Measurements from ENCODE around the gene REXO1. TPM values are rescaled to one million over a fixed set of nuclear protein-coding genes. Genes with fewer than 3 reads are reported as not detected.
A peak's percentile ranks its signal among the peaks of the same experiment; 100 is the strongest.

The REXO1 gene
- total RNA-seq, 2 experiments from 2014 or later = 46.5 to 47.5 TPM

GRCh38 chr19:1825909-1826556 is 22.2 kb downstream of the REXO1 start:
- Mint-ChIP-seq H3K27me3 (no peaks in the 10 kb centered on the region), H3K36me3 (ENCODE audit: low read depth) (peaks cover 22% of the 10 kb centered on the region), H3K4me1 (peaks cover 3% of the 10 kb centered on the region), H3K9me3 (no peaks in the 10 kb centered on the region), H3K27ac (no peak overlapping the region), H3K4me3 (no peak overlapping the region)
- DNase-seq = peak; percentile 78
- ChIA-PET POLR2A (interaction anchor here (0.8 to 1.8 kb wide), 4 partner anchors 11 to 153 kb away, joined by 3 to 4 read pairs (median 4); no protein-coding TSS in a partner anchor), CTCF (interaction anchor here (0.6 to 2.0 kb wide), 25 partner anchors 8 to 280 kb away, joined by 3 to 20 read pairs (median 5); no protein-coding TSS in a partner anchor)

DNA sequence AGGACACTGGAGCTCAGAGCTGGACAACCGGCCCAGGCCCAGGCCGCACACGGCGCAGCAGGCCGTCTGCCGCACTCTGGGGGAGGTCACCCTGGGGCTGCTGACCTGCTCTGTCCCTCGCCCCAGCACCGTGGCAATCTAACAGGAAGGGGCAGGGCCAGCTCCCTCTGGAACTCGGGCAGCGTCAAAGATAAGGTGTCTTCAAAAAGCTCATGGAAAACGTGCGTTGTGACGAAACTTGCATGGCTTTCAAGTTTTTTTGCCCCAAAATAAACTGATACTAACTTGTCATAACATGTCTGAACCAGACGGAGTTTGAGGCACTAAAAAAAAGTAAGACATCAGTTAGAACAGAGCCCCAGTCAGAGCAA is 24.0 kb downstream of the REXO1 start:
- no peaks in the 10 kb centered on the region for H3K9me3 Mint-ChIP-seq
- ChIA-PET POLR2A (no interaction called here), CTCF (interaction anchor here (0.7 to 1.4 kb wide), 2 partner anchors 13 to 273 kb away, joined by 3 read pairs; no protein-coding TSS in a partner anchor)
- no peak overlapping the region for H3K27ac Mint-ChIP-seq
- H3K4me3 Mint-ChIP-seq = no peak overlapping the region
- peaks cover 24% of the 10 kb centered on the region for H3K36me3 Mint-ChIP-seq (ENCODE audit: low read depth)
- H3K27me3 Mint-ChIP-seq = no peaks in the 10 kb centered on the region
- no peak for DNase-seq
- H3K4me1 Mint-ChIP-seq = peaks cover 3% of the 10 kb centered on the region

GRCh38 chr19:1823539-1824251 is 24.6 kb downstream of the REXO1 start:
- DNase-seq = no peak
- CTCF ChIA-PET = interaction anchor here (1.4 kb wide), 1 partner anchor 14 kb away, joined by 3 read pairs; no protein-coding TSS in a partner anchor
- Mint-ChIP-seq H3K36me3 (ENCODE audit: low read depth) (peaks cover 24% of the 10 kb centered on the region), H3K27me3 (no peaks in the 10 kb centered on the region), H3K4me3 (no peak overlapping the region), H3K9me3 (no peaks in the 10 kb centered on the region), H3K27ac (no peak overlapping the region), H3K4me1 (peaks cover 3% of the 10 kb centered on the region)
- POLR2A ChIA-PET = no interaction called here

GRCh38 chr19:1823020-1823419 is 25.3 kb downstream of the REXO1 start:
- Mint-ChIP-seq H3K27ac (no peak overlapping the region), H3K4me3 (no peak overlapping the region), H3K9me3 (no peaks in the 10 kb centered on the region), H3K36me3 (ENCODE audit: low read depth) (peaks cover 26% of the 10 kb centered on the region), H3K27me3 (no peaks in the 10 kb centered on the region), H3K4me1 (peaks cover 3% of the 10 kb centered on the region)
- CTCF ChIA-PET = no interaction called here
- no peak for DNase-seq
- POLR2A ChIA-PET = no interaction called here

DNA sequence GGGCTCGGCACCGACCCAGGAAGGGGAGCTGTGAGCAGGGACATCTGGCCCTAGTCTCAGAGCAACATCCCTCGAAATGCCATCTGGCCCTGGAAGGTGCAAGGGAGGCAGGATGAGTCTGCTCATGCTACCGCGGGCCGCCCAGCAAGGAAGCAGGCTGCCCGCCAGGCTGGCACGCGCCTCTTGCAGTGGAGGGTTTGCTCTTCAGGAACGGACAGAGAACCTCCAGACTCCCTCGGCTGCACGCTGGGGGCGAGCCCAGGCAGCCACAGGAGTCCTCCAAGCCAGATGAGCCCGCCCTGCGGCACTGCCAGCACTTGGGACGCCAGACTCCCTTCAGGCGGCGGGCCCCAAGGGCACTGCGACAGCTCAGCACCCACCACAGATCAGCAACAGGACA is 26.1 kb downstream of the REXO1 start:
- ChIA-PET CTCF (no interaction called here), POLR2A (no interaction called here)
- Mint-ChIP-seq H3K4me1 (peaks cover 3% of the 10 kb centered on the region), H3K9me3 (no peaks in the 10 kb centered on the region), H3K27me3 (no peaks in the 10 kb centered on the region), H3K27ac (no peak overlapping the region), H3K36me3 (ENCODE audit: low read depth) (peaks cover 28% of the 10 kb centered on the region), H3K4me3 (no peak overlapping the region)
- DNase-seq = no peak

GRCh38 chr19:1819341-1820255 is 28.7 kb downstream of the REXO1 start:
- Mint-ChIP-seq H3K4me3 (no peak overlapping the region), H3K27me3 (no peaks in the 10 kb centered on the region), H3K9me3 (no peaks in the 10 kb centered on the region), H3K36me3 (ENCODE audit: low read depth) (peaks cover 36% of the 10 kb centered on the region), H3K27ac (no peak overlapping the region), H3K4me1 (no peaks in the 10 kb centered on the region)
- CTCF ChIA-PET = no interaction called here
- DNase-seq = no peak
- POLR2A ChIA-PET = interaction anchor here (1.0 kb wide), 1 partner anchor 14 kb away, joined by 3 read pairs; no protein-coding TSS in a partner anchor

DNA sequence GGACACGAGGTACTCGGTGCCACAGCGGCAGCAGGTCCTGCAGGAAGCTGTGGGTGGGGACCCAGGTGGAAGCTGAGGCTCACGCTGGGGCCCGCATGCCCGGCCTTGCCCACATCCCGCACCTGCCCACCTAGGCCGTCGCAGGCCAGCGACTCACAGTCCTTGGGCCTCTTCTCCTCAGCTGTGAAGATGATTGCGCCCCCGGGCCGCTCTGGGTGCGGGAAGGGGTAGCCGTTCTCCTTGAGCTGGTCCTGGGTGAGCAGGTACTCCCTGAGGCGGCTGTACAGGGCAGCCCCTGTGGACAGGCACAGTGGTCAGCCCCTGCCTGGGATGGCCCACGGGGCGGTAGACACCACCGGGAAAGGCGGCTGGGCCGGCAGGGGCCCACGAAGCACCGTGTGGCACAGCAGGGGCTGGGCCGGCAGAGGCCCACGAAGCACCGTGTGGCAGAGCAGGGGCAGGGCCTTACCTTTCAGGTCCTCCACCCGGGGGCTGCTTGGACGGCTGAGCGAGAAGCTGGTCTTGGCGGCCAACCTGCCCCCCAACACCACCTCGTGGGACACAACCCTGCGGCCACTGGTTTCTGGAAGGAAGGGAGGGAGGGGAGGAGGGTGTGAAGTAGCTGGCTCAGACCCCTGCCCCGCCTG is 29.6 kb downstream of the REXO1 start:
- Mint-ChIP-seq H3K27ac (no peak overlapping the region), H3K9me3 (no peaks in the 10 kb centered on the region), H3K4me3 (no peak overlapping the region), H3K36me3 (ENCODE audit: low read depth) (peaks cover 30% of the 10 kb centered on the region), H3K4me1 (peaks cover 5% of the 10 kb centered on the region), H3K27me3 (no peaks in the 10 kb centered on the region)
- DNase-seq = no peak
- POLR2A ChIA-PET = interaction anchor here (1.0 kb wide), 1 partner anchor 14 kb away, joined by 3 read pairs; no protein-coding TSS in a partner anchor
- CTCF ChIA-PET = no interaction called here

DNA sequence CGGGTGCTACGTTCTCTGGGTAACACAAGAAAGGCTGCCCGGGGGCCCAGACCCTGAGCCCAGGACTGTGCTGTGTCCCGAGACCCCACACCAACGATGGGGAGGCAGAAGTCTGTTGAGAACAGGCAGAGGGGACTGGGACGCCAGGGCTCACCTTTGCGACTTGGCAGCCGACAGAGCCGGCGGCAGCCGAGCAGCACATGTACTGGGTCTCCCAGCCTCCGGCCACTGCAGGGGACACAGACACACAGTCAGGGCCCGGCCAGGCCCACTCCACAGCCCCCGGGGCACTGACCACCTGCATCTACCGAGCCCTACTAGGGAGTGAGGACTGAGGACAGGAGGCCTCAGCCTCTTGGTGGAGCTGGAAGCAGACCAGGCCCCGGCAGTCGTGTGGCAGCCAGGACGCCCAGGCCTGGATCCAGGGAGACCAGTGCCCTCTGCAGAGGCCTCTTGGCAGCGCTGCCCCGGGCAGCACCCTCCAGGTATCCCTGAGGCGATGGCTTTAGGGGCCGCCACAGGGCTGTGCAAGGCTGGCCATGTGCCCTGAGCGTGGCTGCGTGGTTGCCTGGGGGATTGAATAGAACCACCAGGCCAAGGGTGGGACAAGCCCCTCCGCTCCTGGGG is 30.6 kb downstream of the REXO1 start:
- Mint-ChIP-seq H3K27ac (no peak overlapping the region), H3K9me3 (no peaks in the 10 kb centered on the region), H3K36me3 (ENCODE audit: low read depth) (peaks cover 30% of the 10 kb centered on the region), H3K4me1 (peaks cover 13% of the 10 kb centered on the region), H3K4me3 (no peak overlapping the region), H3K27me3 (no peaks in the 10 kb centered on the region)
- no peak for DNase-seq
- ChIA-PET CTCF (no interaction called here), POLR2A (no interaction called here)

DNA sequence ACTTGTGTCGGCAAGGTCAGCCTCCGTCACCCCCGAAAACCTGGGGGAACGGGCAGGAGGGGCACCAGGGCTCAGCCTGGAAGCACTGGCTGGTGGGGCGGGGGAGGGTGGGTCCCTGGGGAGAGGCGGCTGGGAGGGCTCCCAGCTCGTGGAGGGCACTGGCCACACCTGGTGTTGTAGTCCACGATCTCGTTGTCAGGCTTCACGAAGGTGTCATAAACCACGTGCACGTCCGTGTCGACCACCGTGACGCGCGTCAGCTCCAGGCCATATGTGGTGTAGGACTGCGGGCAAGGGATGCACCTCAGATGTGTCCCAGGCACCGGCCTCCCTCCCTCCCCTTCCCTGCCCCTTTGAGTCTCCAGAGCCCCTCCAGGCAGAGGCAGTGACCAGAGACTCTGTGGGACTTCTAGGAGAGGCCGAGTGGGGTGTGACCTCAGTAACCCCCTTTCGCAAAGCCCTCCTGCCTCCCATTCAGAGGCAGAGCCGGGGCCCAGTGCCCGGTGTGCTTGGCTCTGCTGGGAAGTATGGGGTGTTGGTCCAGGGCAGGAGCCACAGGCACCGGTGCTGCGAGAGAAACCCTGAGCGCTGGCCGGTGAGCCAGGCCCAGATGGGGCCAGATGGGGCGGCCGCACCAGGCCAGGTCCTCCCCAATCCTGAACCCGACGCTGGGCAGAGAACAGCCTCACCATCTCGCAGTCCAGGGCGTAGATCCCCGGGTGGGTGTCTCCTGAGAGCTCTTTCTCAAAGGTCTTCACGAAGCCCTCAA is 31.6 kb downstream of the REXO1 start:
- DNase-seq = no peak
- ChIA-PET POLR2A (no interaction called here), CTCF (no interaction called here)
- peaks cover 25% of the 10 kb centered on the region for H3K36me3 Mint-ChIP-seq (ENCODE audit: low read depth)
- no peak overlapping the region for H3K4me3 Mint-ChIP-seq
- no peak overlapping the region for H3K27ac Mint-ChIP-seq
- no peaks in the 10 kb centered on the region for H3K27me3 Mint-ChIP-seq
- no peaks in the 10 kb centered on the region for H3K9me3 Mint-ChIP-seq
- peaks cover 16% of the 10 kb centered on the region for H3K4me1 Mint-ChIP-seq

GRCh38 chr19:1815605-1816529 is 32.4 kb downstream of the REXO1 start:
- H3K9me3 Mint-ChIP-seq = no peaks in the 10 kb centered on the region
- peaks cover 20% of the 10 kb centered on the region for H3K36me3 Mint-ChIP-seq (ENCODE audit: low read depth)
- DNase-seq = no peak
- POLR2A ChIA-PET = no interaction called here
- H3K4me3 Mint-ChIP-seq = no peak overlapping the region
- CTCF ChIA-PET = no interaction called here
- no peak overlapping the region for H3K27ac Mint-ChIP-seq
- no peaks in the 10 kb centered on the region for H3K27me3 Mint-ChIP-seq
- peaks cover 23% of the 10 kb centered on the region for H3K4me1 Mint-ChIP-seq
